OCI-LY3 (cell line): ENCODE results near the gene CCNQ.
A peak's percentile ranks its signal among the peaks of the same experiment; 100 is the strongest.

ENCODE experiments used
- H2AFZ ChIP-seq: fragments of 200-600, 300-600 bp; shearing (Covaris generic); 2 replicates; pipeline ENCODE4 v1.6.0; 2014; ENCODE audit warnings: antibody characterized with exemption, low read depth, low read length
- H3K27ac ChIP-seq: fragments of 200-600, 300-600 bp; sonication (generic); 2 replicates; pipeline ENCODE4 v1.5.1; 2014; ENCODE audit warnings: mild to moderate bottlenecking, low read length, moderate library complexity, mixed read lengths
- H3K27me3 ChIP-seq: fragments of 200-600, 300-600 bp; sonication (generic); 2 replicates; pipeline ENCODE4 v1.6.1; 2014; ENCODE audit warnings: low read depth, low read length, mixed read lengths
- H3K36me3 ChIP-seq: fragments of 200-600, 300-600 bp; sonication (generic); replicated peaks from 2 replicates; pipeline ENCODE3; 2014; ENCODE audit warnings: low read depth, low read length, mixed read lengths
- H3K4me1 ChIP-seq: fragments of 300-600, 200-600 bp; sonication (generic); 2 replicates; pipeline ENCODE4 v1.6.1; 2014; ENCODE audit warnings: low read length, mixed read lengths
- H3K4me2 ChIP-seq: fragments of 200-600, 300-600 bp; sonication (generic); 2 replicates; pipeline ENCODE4 v1.6.1; 2014; ENCODE audit warnings: low read length, mixed read lengths
- H3K4me3 ChIP-seq: fragments of 300-600, 200-600 bp; sonication (generic); 2 replicates; pipeline ENCODE4 v1.5.1; 2014; ENCODE audit warnings: antibody characterized with exemption, mild to moderate bottlenecking, low read length, moderate library complexity
- H3K79me2 ChIP-seq: fragments of 300-600, 200-600 bp; shearing (Covaris generic); 2 replicates; pipeline ENCODE4 v1.6.1; 2014; ENCODE audit warnings: mild to moderate bottlenecking, low read length, mixed read lengths
- H3K9ac ChIP-seq: fragments of 300-600, 200-600 bp; shearing (Covaris generic); 2 replicates; pipeline ENCODE4 v1.6.0; 2014; ENCODE audit warnings: mild to moderate bottlenecking, low read length, moderate library complexity
- H3K9me3 ChIP-seq: fragments of 200-600, 300-600 bp; shearing (Covaris generic); 2 replicates; pipeline ENCODE4 v1.6.1; 2014; ENCODE audit warnings: low read length, mixed read lengths; ENCODE audit not compliant: insufficient read depth
- H4K20me1 ChIP-seq: fragments of 200-600, 300-600 bp; sonication (generic); 2 replicates; pipeline ENCODE4 v1.6.1; 2016; ENCODE audit warnings: low read length, mixed read lengths; ENCODE audit not compliant: insufficient read depth
- EZH2phosphoT487 ChIP-seq: fragments of 200-600 bp; shearing (Covaris generic); IDR thresholded peaks from 2 replicates; pipeline ENCODE4 v1.6.1; 2018; ENCODE audit warnings: antibody characterized with exemption, mixed run types, low read depth
- TF ChIP-seq, protein P1 (sequence below): fragments of 200-600, 300-600 bp; sonication (generic); IDR thresholded peaks from 2 replicates; pipeline ENCODE4 v1.5.1; 2014; ENCODE audit warnings: antibody characterized with exemption, low read length, low read depth

The CCNQ gene

GRCh38 chrX:153614818-153615217 is 15.9 kb upstream of the CCNQ start:
- Histone ChIP-seq H3K4me3 (no peak overlapping the region), H3K79me2 (no peaks in the 10 kb centered on the region), H4K20me1 (no peaks in the 10 kb centered on the region), H3K27me3 (peaks cover 55% of the 10 kb centered on the region), H3K27ac (no peak overlapping the region), H3K9ac (no peak overlapping the region), H2AFZ (no peak overlapping the region), H3K36me3 (no peaks in the 10 kb centered on the region), H3K9me3 (no peaks in the 10 kb centered on the region), H3K4me2 (no peak overlapping the region), H3K4me1 (peaks cover 31% of the 10 kb centered on the region)
- TF ChIP-seq EZH2phosphoT487, result no peak

DNA sequence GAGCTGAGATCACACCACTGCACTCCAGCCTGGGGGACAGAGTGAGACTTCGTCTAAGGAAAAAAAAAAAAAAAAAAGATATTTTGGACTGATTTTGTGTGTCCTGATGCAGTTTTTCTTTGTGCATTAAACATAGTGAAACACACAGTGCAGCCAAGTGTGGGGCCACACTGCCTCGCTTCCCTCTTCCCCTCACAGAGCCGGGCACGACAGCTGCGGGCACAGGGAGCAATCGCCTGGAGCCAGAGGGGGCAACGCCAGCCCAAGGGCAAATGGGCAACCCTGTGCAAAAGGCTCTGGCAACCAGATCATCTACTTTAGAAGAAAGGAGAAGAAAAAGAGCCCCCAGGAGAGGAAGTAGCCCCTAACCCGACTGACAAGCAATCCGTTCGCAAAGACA is 13.5 kb upstream of the CCNQ start:
- H3K4me3 ChIP-seq, result peak overlapping the region; percentile 66
- H3K9ac ChIP-seq, result 0 out of 2 replicates have a peak overlapping the region, but pooled peaks have one; percentile 22
- peak overlapping the region; percentile 84 for H3K4me2 ChIP-seq
- H2AFZ ChIP-seq, result no peak overlapping the region
- no peaks in the 10 kb centered on the region for H3K9me3 ChIP-seq
- peaks cover 44% of the 10 kb centered on the region for H3K27me3 ChIP-seq
- no peaks in the 10 kb centered on the region for H3K36me3 ChIP-seq
- H3K27ac ChIP-seq, result no peak overlapping the region
- H3K4me1 ChIP-seq, result peaks cover 36% of the 10 kb centered on the region
- TF ChIP-seq EZH2phosphoT487, result no peak
- TF ChIP-seq, protein P1, sequence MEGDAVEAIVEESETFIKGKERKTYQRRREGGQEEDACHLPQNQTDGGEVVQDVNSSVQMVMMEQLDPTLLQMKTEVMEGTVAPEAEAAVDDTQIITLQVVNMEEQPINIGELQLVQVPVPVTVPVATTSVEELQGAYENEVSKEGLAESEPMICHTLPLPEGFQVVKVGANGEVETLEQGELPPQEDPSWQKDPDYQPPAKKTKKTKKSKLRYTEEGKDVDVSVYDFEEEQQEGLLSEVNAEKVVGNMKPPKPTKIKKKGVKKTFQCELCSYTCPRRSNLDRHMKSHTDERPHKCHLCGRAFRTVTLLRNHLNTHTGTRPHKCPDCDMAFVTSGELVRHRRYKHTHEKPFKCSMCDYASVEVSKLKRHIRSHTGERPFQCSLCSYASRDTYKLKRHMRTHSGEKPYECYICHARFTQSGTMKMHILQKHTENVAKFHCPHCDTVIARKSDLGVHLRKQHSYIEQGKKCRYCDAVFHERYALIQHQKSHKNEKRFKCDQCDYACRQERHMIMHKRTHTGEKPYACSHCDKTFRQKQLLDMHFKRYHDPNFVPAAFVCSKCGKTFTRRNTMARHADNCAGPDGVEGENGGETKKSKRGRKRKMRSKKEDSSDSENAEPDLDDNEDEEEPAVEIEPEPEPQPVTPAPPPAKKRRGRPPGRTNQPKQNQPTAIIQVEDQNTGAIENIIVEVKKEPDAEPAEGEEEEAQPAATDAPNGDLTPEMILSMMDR, result no peak
- no peaks in the 10 kb centered on the region for H3K79me2 ChIP-seq
- no peaks in the 10 kb centered on the region for H4K20me1 ChIP-seq

DNA sequence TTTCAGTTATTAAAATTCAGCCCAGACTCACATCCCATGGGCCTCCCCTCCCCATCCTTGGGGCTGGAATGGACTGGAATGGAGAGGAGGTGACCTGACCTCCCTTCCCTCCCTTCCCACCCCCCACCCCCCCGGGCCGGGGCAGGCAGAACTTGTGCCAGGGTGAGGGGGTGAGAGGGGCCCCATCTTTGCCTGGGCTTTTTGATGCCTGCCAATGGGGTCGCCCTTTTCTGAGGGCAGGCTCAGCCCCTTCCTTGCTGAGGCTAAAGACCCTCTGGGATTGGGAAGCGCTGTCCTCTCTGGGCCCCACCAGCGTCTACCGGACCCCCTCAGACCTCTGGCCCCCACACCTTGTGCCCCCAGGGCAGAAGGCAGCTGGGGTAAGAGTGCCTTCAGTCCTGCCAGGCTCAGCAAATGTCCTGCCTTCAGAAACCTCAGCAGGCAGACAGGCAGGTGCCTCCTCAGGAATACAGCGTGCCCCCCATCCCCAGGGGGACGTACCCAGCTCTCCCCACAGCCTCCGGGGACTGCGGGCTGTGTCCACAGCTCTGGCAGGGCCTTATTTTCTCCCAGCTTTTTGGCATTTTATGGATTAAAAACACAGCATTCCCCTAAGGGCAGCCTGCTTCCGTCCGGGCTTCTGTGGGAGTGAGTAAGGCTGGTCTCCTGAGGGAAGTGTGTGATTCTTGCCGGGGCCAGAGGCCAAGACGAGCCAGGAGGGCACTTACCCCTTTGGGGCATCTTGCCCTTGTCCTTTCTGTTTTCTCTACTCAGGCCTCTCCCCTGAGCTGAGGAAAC is 12.6 kb upstream of the CCNQ start:
- Histone ChIP-seq H3K79me2 (no peaks in the 10 kb centered on the region), H3K27me3 (peaks cover 36% of the 10 kb centered on the region), H3K9ac (peak overlapping the region; percentile 43; the same call in 1 of the 2 replicates), H3K4me3 (peak overlapping the region; percentile 66), H3K36me3 (no peaks in the 10 kb centered on the region), H3K9me3 (no peaks in the 10 kb centered on the region), H3K4me1 (peaks cover 36% of the 10 kb centered on the region), H3K27ac (no peak overlapping the region), H2AFZ (peak overlapping the region; percentile 54; the same call in 1 of the 2 replicates), H3K4me2 (peak overlapping the region; percentile 84), H4K20me1 (no peaks in the 10 kb centered on the region)
- TF ChIP-seq, protein P1, result no peak
- TF ChIP-seq EZH2phosphoT487, result no peak

- Histone ChIP-seq H2AFZ (no peak overlapping the region), H3K9ac (no peak overlapping the region), H4K20me1 (no peaks in the 10 kb centered on the region), H3K9me3 (no peaks in the 10 kb centered on the region), H3K4me2 (0 out of 2 replicates have a peak overlapping the region, but pooled peaks have one; percentile 84), H3K36me3 (no peaks in the 10 kb centered on the region), H3K4me3 (no peak overlapping the region), H3K27me3 (peaks cover 30% of the 10 kb centered on the region), H3K79me2 (no peaks in the 10 kb centered on the region), H3K27ac (no peak overlapping the region), H3K4me1 (peaks cover 36% of the 10 kb centered on the region)
- TF ChIP-seq, protein P1, result no peak
- TF ChIP-seq EZH2phosphoT487, result no peak
Measured at GRCh38 chrX:153610836-153611213, 11.9 kb upstream of the CCNQ start.
